ENCODE results near the gene KCNH1. TPM values are rescaled to one million over a fixed set of nuclear protein-coding genes. Genes with fewer than 3 reads are reported as not detected.

KCNH1 gene
- total RNA-seq, 4 donors from 2014 or later: 0.24 to 1.6 TPM; not detected in 2

GRCh38 chr1:210770396-210770984, 363.5 kb downstream of the KCNH1 start:
- no peak for TF ChIP-seq CTCF (IDR thresholded peaks at IDR 0.05)
- DNase-seq (ENCODE audit: low spot score): no peak
- ATAC-seq (ENCODE audit: low FRiP score): no peak

- TF ChIP-seq CTCF (IDR thresholded peaks at IDR 0.05): no peak
- DNase-seq (ENCODE audit: low spot score) (no peak), ATAC-seq (ENCODE audit: low FRiP score) (no peak)
Observed at GRCh38 chr1:210769473-210769872, 364.5 kb downstream of the KCNH1 start.

DNA sequence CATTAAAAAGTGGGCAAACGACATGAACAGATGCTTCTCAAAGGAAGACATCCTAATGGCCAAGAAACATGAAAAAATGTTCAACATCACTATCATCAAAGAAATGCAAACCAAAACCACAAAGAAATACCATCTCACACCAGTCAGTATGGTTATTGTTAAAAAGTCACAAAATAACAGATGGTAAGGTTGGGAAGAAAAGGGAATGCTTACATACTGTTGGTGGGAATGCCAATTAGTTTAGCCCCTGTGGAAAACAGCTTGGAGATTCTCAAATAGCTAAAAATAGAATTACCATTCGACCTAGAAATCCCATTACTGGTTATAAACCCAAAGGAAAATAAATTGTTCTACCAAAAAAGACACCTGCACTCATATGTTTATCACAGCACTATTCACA, 369.4 kb downstream of the KCNH1 start:
- DNase-seq (ENCODE audit: low spot score) (no peak), ATAC-seq (ENCODE audit: low FRiP score) (no peak)
- TF ChIP-seq CTCF (IDR thresholded peaks at IDR 0.05): no peak

DNA sequence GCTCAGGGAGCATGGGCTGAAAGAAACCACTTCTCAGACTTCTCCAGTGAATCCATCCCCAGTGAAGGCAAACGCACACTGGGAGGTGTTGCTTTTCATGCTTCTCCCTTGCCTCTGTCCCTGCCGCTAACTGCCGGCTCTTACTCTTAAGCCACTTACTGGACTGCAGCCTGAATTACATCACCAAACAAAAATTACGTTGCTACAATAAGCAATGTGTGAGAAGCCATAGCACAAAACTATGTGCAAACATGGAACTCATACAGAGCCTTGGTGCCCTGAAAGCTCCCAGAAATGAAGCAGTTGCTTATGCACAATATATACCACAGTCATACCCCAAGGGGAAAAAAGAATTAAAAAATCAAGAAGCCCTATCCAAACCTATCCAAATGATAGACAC, 375.2 kb downstream of the KCNH1 start:
- no peak for ATAC-seq (ENCODE audit: low FRiP score)
- no peak for TF ChIP-seq CTCF (IDR thresholded peaks at IDR 0.05)
- no peak for DNase-seq (ENCODE audit: low spot score)

GRCh38 chr1:210758261-210758660, 375.7 kb downstream of the KCNH1 start:
- ATAC-seq (ENCODE audit: low FRiP score) (no peak), DNase-seq (ENCODE audit: low spot score) (no peak)
- TF ChIP-seq CTCF (IDR thresholded peaks at IDR 0.05): no peak

GRCh38 chr1:210757677-210758076, 376.3 kb downstream of the KCNH1 start:
- ATAC-seq (ENCODE audit: low FRiP score) (no peak), DNase-seq (ENCODE audit: low spot score) (no peak)
- no peak for TF ChIP-seq CTCF (IDR thresholded peaks at IDR 0.05)

DNA sequence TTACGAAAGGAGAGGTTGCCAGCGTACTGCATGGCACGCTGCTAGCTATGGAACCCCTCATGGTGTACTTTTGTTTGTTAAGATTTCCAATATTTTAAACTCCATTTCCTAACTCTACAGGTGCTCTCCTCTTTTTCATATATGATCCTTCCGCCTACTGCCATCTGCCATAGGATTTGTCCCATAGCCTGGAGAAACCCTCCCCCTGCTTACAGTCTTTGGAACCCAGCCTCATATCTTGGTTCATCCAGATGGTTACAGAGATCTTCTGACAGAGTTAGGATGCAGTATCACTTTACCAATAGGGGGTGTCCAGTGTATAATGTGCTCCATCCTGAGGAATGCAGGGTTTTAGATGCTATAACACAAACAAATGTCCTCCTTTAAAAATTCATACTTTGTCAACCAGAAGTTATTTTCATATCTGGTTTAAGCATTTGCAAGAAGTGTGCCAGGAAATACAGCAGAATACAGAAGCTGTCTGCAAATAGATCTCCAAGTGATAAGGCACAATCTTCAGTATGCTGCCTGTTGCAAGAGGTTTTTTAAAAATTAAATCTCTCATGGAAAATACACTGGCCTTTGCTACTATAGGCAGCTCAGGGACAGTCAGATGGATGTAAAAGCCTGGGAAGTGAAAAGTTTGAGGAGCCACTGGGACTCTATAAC, 377.8 kb downstream of the KCNH1 start:
- no peak for TF ChIP-seq CTCF (IDR thresholded peaks at IDR 0.05)
- ATAC-seq (ENCODE audit: low FRiP score) (no peak), DNase-seq (ENCODE audit: low spot score) (no peak)
